ENCODE results near the gene CCDC120. TPM values are rescaled to one million over a fixed set of nuclear protein-coding genes. Genes with fewer than 3 reads are reported as not detected.

The CCDC120 gene
- total RNA-seq, 1 donor from 2014 or later: 22.5 TPM

- H3K36me3 Mint-ChIP-seq (ENCODE audit: low read depth, unreplicated experiment): peaks cover 10% of the 10 kb centered on the region
- H3K27ac Mint-ChIP-seq (ENCODE audit: unreplicated experiment): peak overlapping the region; percentile 93
- no peaks in the 10 kb centered on the region for H3K9me3 Mint-ChIP-seq (ENCODE audit: unreplicated experiment)
- peaks cover 11% of the 10 kb centered on the region for H3K27me3 Mint-ChIP-seq (ENCODE audit: unreplicated experiment)
- DNase-seq (ENCODE audit: low spot score): no peak
- peaks cover 28% of the 10 kb centered on the region for H3K4me1 Mint-ChIP-seq (ENCODE audit: unreplicated experiment)
- peak overlapping the region; percentile 95 for H3K4me3 Mint-ChIP-seq (ENCODE audit: unreplicated experiment)
- no peak for TF ChIP-seq CTCF (IDR thresholded peaks at IDR 0.05; ENCODE audit: unreplicated experiment)
These were observed 16.8 kb upstream of the CCDC120 start for GRCh38 chrX:49041744-49042580.

DNA sequence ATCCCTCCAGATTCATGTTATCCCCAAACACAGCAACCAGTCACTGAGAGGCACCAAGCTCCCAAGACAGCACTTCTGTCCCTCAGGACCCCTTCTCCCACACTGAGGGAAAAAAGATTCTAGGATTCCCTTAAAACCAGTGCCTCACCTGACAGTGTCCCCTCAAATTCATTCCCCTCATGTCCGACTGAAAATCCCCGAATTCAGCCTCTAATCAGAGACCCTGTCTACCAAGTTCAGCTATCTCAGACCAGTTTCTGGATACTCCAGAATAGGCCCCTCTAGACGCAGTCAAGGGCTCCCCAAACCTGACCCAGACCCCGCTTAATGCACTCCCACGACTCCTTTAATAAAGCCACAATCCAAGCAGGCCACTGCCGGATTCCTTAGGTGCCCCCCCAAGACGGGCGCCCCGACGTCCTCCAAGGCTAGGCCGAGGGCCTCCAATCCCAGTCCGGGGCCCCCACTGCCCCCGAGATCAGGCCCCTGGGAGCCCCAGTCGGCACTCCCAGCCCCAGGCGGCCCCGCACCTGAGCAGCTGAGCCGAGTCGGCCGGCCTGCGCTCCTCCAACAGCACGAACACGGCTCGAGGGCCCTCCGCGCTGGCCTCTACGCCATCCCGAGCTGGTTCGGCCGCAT lies 16.1 kb upstream of the CCDC120 start:
- Mint-ChIP-seq H3K27ac (ENCODE audit: unreplicated experiment) (peak overlapping the region; percentile 93), H3K36me3 (ENCODE audit: low read depth, unreplicated experiment) (peaks cover 9% of the 10 kb centered on the region), H3K27me3 (ENCODE audit: unreplicated experiment) (peaks cover 10% of the 10 kb centered on the region), H3K4me3 (ENCODE audit: unreplicated experiment) (peak overlapping the region; percentile 95), H3K9me3 (ENCODE audit: unreplicated experiment) (no peaks in the 10 kb centered on the region), H3K4me1 (ENCODE audit: unreplicated experiment) (peaks cover 28% of the 10 kb centered on the region)
- no peak for DNase-seq (ENCODE audit: low spot score)
- TF ChIP-seq CTCF (IDR thresholded peaks at IDR 0.05; ENCODE audit: unreplicated experiment): no peak

GRCh38 chrX:49043220-49043986 lies 15.4 kb upstream of the CCDC120 start, which contains the start of gene TFE3:
Gene TFE3, minus strand, starts transcription at chrX:49043357. Its CDS starts 131 bp downstream, at chrX:49043226.
- Mint-ChIP-seq H3K9me3 (ENCODE audit: unreplicated experiment) (no peaks in the 10 kb centered on the region), H3K27me3 (ENCODE audit: unreplicated experiment) (peaks cover 8% of the 10 kb centered on the region), H3K27ac (ENCODE audit: unreplicated experiment) (peak within 1 kb of the TSS; percentile 93), H3K4me3 (ENCODE audit: unreplicated experiment) (peak within 1 kb of the TSS; percentile 95), H3K4me1 (ENCODE audit: unreplicated experiment) (peaks cover 28% of the 10 kb centered on the region), H3K36me3 (ENCODE audit: low read depth, unreplicated experiment) (peaks cover 5% of the 10 kb centered on the region)
- DNase-seq (ENCODE audit: low spot score): peak; percentile 87
- TF ChIP-seq CTCF (IDR thresholded peaks at IDR 0.05; ENCODE audit: unreplicated experiment): peak; percentile 25

DNA sequence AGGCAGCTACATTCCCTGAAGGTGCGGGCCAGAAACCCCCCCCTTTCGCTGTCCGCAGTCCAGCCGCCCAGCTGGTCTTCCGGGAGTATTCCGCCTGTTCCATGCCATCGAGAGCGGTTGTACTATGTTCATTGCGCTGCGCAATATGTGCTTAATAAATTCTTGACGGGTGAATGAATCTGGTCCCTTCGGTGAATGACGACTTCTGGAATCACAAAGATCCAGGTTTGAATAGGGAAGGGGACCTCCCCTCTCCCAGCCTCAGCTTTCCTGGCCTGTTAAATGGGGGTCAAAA lies 14.9 kb upstream of the CCDC120 start:
- no peak for TF ChIP-seq CTCF (IDR thresholded peaks at IDR 0.05; ENCODE audit: unreplicated experiment)
- no peak for DNase-seq (ENCODE audit: low spot score)
- no peaks in the 10 kb centered on the region for H3K9me3 Mint-ChIP-seq (ENCODE audit: unreplicated experiment)
- H3K27ac Mint-ChIP-seq (ENCODE audit: unreplicated experiment): peak overlapping the region; percentile 72
- H3K4me1 Mint-ChIP-seq (ENCODE audit: unreplicated experiment): peaks cover 24% of the 10 kb centered on the region
- H3K4me3 Mint-ChIP-seq (ENCODE audit: unreplicated experiment): peak overlapping the region; percentile 86
- peaks cover 8% of the 10 kb centered on the region for H3K27me3 Mint-ChIP-seq (ENCODE audit: unreplicated experiment)
- H3K36me3 Mint-ChIP-seq (ENCODE audit: low read depth, unreplicated experiment): no peaks in the 10 kb centered on the region

Measured in endothelial cell (in vitro differentiated cells).